GM21526 (cell line): ENCODE data around the gene ATP13A3.

Experiments used
- ATAC-seq: cut with Tn5 transposase; IDR thresholded peaks from one replicate; pipeline ENCODE4 v1.9.1; 2021; ENCODE audit warnings: moderate library complexity; ENCODE audit not compliant: unreplicated experiment, low FRiP score

The ATP13A3 gene

GRCh38 chr3:194376241-194376560, 110.6 kb downstream of the ATP13A3 start:
- ATAC-seq: no peak

DNA sequence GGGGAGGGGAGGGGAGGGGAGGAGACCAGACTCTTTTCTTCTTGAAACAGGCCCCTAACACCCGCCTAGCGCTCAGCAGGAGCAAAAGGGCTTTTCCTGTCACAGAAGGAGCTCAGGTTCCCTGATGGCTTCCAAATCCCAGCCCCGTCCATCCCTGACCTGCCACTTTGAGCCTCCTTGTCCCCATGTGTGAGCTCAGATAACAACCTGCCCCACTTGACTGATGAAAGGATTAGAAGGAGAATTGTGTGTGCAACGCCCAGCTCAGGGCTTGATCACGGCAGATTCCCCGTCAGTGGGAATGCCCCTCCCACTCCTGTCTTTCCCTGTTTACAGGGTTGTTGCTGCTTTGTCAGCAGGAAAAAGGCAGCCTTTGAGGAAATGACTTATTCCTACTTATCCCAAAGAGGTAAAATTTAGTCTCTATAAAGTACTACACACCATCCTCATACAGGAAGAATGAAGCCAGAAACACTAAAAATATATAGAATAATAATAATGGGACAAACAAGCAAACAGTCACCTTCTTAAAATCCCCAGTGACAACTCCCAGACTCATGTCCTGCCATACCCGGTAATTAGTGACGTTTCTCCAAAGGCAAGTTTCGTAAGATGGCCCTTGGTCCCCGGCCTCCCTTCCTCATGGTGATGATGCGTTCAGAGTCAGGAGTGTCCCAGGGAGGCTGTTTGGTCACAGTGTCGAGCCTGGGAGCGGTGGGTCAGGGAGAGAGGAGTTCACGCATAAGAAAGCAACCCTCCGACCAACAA, 111.1 kb downstream of the ATP13A3 start:
- no peak for ATAC-seq

- no peak for ATAC-seq
Observed at GRCh38 chr3:194374935-194375334, 111.9 kb downstream of the ATP13A3 start.

- ATAC-seq: no peak
Observed at GRCh38 chr3:194373899-194374298, 112.9 kb downstream of the ATP13A3 start.

DNA sequence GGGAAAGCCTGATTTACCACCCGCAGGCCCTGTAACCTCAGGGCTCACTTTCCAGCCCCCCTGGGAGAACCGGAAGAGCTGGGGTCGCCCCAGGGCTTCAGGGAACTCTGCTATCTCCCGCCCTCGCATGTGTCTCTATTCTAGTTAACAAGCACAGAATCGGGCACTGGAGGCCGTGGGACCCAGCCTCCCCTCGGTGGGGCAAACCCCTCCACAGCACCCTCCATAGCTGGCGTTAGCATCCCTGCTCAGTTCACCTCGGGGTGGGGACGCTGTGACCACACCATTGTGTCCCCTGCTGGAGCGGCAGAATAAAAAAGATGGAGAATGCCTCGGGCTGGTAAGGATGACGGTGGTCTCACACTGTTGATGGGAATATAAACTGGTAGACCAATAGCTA, 113.8 kb downstream of the ATP13A3 start:
- no peak for ATAC-seq

GRCh38 chr3:194370753-194371152, 116.0 kb downstream of the ATP13A3 start:
- no peak for ATAC-seq

- no peak for ATAC-seq
Observed at GRCh38 chr3:194369522-194370279, 117.1 kb downstream of the ATP13A3 start, which contains the start of gene LRRC15. Gene LRRC15, minus strand, starts transcription at chr3:194369743. Its CDS starts 8,700 bp downstream, at chr3:194361043.

DNA sequence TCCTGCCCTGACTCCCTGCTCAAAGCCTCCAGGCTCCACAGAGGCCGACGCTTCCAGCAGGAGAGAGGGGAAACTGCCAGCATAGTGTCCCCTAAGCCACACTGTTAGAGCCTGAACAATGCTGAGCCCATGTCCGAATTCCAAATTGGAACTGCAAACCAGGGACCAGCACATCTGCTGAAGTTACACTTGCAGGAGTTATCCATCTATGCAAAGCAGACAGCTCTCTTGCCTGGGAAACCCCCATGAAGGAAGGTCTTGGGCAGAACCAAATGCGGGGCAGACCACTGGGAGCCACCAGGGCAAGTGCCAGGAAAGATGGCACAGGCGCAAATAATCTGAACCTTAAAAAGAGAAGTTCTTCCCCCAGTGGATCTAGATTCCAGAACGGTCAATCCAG, 117.9 kb downstream of the ATP13A3 start:
- no peak for ATAC-seq

DNA sequence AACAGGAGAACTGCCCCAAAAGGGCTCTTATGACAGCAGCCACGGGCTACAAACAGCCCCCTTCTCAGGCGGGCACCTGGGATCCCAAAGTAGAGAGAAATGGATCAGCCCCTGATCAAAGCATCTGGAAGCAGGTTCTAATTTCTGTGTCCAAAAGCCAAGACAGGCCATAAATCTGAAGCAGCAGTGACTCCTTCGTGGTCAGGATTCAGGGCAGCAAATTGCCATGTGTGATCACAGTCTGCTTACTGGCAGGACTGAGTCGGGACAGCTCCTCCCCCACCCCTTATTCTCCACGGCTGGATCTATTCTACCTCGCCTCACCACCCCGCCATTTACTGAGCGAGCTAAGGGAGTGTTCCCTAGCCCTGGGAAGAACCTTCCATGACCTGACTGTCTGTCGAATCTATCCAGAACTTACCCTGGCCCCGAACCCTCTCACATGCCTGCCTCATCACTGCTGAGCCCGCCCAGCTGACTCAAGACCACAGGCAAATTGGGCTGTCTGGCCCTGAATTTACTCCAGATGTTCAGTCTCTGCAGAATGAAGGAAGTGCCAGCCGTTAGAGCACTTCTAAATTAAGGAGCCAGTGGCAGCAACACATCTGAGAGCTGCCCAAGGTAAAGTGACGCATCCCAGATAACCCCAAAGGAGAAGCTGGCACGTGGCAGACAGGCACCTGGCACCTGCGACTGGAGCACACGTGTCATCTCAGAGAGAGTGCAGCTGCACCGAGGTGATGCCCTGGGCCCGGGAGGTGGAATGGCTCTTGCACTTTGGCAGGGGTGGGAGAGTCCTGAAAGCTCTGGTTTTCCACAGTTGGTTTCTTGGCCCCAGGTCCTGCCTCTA, 118.6 kb downstream of the ATP13A3 start:
- ATAC-seq: no peak

- no peak for ATAC-seq
Observed at GRCh38 chr3:194365978-194366490, 120.8 kb downstream of the ATP13A3 start.

DNA sequence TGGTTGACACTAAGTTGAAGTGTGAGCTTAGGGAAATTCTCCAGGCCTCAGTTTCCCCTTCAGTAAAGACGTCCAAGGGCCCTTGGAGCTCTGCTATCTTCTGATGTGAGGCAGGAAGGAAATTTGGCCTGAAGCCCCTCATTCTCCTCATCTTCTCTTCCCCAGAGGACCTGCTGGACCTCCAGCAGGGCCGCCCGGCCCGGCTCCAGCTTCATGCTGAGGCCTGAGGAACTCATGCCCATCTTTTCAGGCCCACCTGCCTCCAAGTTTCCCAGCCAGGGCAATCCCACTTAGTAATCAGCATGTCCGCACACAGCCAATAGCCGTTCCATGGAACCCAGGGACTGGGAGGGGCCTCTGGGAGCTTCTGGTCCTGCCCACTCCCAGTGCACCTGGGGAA, 121.3 kb downstream of the ATP13A3 start:
- ATAC-seq: no peak

GRCh38 chr3:194364652-194365434, 122.0 kb downstream of the ATP13A3 start:
- ATAC-seq: no peak

DNA sequence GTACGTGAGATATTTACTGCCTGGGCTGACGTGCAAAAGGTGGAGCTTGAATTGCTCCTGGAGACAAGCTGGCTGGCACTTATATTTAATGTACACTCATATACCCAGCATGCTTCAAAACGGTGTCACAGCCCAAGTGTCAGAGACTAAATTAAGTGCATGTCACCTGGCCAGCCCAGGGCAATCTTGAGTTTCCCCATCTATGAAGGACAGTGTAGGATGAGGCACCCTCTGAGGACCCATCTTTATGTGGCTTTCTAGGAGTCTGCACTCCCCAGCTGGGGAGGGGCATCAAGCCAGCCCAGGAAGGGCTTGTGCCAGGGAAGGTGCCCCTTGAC, 122.5 kb downstream of the ATP13A3 start:
- ATAC-seq: no peak

GRCh38 chr3:194360568-194360967, 126.2 kb downstream of the ATP13A3 start:
- ATAC-seq: no peak

DNA sequence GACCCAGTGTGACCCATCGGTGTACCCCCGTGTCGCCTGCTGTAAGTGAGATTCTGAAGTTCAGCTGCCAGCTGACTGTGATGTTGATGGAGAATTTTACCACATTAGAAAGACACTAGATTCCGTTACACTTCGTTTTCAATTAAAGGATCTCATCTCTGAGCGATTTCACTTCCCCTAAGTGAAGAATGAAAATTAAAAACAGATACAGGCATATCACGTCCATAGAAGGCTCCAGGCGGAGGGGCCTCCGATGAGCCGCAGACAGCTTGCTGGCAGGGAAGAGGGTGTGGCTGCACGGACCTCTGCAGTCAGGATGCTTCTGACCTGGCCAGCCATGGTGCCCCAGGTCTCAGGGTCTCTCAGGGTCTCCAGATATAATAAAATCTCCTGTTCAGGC, 129.1 kb downstream of the ATP13A3 start:
- ATAC-seq: no peak

GRCh38 chr3:194355379-194355778, 131.4 kb downstream of the ATP13A3 start:
- no peak for ATAC-seq

- no peak for ATAC-seq
Observed at GRCh38 chr3:194354315-194354714, 132.5 kb downstream of the ATP13A3 start.
